ENCODE data around the gene HEATR5A. TPM values are rescaled to one million over a fixed set of nuclear protein-coding genes. Genes with fewer than 3 reads are reported as not detected.

The HEATR5A gene
- polyA plus RNA-seq, 1 donor (not counting 4 experiments of a cell fraction or from before 2014, with no cell fraction given), result 16.7 TPM

DNA sequence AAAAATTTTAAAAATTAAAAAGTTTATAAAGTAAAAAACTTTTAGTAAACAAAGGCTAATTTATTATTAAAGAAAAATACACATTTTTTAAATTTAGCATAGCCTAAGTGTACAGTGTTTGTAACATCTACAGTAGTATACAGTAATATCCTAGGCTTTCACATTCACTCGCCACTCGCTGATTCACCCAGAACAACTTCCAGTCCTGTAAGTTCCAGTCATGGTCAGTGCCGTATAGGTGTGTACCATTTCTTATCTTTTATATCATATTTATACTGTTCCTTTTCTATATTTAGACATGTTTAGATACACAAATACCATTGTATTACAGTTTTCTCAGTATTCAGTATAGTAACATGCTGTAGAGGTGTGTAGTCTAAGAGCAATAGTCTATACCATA lies 28.9 kb downstream of the HEATR5A start:
- no peak overlapping the region for H3K4me2 ChIP-seq (ENCODE audit: control insufficient read depth, extremely low read depth, insufficient read depth, low read depth, low read length)
- H3K9ac ChIP-seq (ENCODE audit: control insufficient read depth, extremely low read depth, insufficient read depth, low read length), result no peak overlapping the region
- H3K27ac ChIP-seq (ENCODE audit: control insufficient read depth, insufficient read depth, low read length), result no peak overlapping the region
- TF ChIP-seq EZH2 (IDR thresholded peaks at IDR 0.05; ENCODE audit: low read length), result no peak
- TF ChIP-seq, protein P1, sequence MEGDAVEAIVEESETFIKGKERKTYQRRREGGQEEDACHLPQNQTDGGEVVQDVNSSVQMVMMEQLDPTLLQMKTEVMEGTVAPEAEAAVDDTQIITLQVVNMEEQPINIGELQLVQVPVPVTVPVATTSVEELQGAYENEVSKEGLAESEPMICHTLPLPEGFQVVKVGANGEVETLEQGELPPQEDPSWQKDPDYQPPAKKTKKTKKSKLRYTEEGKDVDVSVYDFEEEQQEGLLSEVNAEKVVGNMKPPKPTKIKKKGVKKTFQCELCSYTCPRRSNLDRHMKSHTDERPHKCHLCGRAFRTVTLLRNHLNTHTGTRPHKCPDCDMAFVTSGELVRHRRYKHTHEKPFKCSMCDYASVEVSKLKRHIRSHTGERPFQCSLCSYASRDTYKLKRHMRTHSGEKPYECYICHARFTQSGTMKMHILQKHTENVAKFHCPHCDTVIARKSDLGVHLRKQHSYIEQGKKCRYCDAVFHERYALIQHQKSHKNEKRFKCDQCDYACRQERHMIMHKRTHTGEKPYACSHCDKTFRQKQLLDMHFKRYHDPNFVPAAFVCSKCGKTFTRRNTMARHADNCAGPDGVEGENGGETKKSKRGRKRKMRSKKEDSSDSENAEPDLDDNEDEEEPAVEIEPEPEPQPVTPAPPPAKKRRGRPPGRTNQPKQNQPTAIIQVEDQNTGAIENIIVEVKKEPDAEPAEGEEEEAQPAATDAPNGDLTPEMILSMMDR (optimal IDR thresholded peaks at IDR 0.05 in 1 of 3, IDR thresholded peaks at IDR 0.05 in 1 of 3, conservative IDR thresholded peaks at IDR 0.05 in 1 of 3; ENCODE audit: extremely low read depth in 1 of 3, insufficient read depth in 2 of 3, low read length in 3 of 3), result no peak
- no peak for DNase-seq (ENCODE audit: low read depth, low spot score)
- H2AFZ ChIP-seq (ENCODE audit: control insufficient read depth, low read length), result no peak overlapping the region
- FAIRE-seq, result no peak
- no peaks in the 10 kb centered on the region for H3K79me2 ChIP-seq (ENCODE audit: control insufficient read depth, insufficient read depth, low read length)
- H3K27me3 ChIP-seq (ENCODE audit: control insufficient read depth, extremely low read depth, insufficient read depth, low read length), result no peaks in the 10 kb centered on the region
- H3K4me3 ChIP-seq (ENCODE audit: control insufficient read depth in 2 of 3, extremely low read depth in 1 of 3, insufficient read depth in 2 of 3, low read depth in 1 of 3, low read length in 3 of 3), result no peak overlapping the region
- peaks cover 6% of the 10 kb centered on the region for H3K4me1 ChIP-seq (ENCODE audit: control insufficient read depth, extremely low read depth, insufficient read depth, low read length)
- H3K36me3 ChIP-seq (ENCODE audit: control insufficient read depth in 2 of 2, extremely low read depth in 1 of 2, insufficient read depth in 2 of 2, low read length in 2 of 2), result peaks cover 0 to 3% of the 10 kb centered on the region in 2 experiments
- no peaks in the 10 kb centered on the region for H3K9me3 ChIP-seq (ENCODE audit: control insufficient read depth, low read depth, low read length)
- no peaks in the 10 kb centered on the region for H3K9me1 ChIP-seq (ENCODE audit: control insufficient read depth, extremely low read depth, insufficient read depth, low read length)
- dilution Hi-C loops (cut with MboI; ENCODE audit: extremely low pct_ligation_motif_present, low sequenced_read_pairs), result no loop called here
- no peaks in the 10 kb centered on the region for H4K20me1 ChIP-seq (ENCODE audit: control insufficient read depth, extremely low read depth, insufficient read depth, low read length)

DNA sequence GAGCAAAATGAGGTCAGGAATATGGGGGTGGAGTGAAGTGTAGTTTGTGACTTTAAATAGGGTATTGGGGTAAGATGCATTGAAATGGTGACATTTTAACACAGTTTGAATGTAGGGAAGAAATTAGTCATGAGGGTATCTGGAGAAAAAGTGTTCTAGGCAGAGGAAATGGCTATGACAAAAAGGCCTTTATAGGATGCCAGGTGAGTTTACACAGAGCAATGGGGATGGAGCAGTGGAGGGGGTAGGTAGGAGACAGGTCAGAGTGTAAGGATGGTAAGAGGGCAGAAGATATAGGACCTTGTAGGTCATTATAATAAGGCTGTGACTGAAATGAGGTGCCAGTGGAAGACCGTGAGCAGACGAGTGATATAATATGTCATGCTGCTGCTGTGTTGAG lies 30.4 kb downstream of the HEATR5A start:
- Histone ChIP-seq H4K20me1 (ENCODE audit: control insufficient read depth, extremely low read depth, insufficient read depth, low read length) (no peaks in the 10 kb centered on the region), H3K9ac (ENCODE audit: control insufficient read depth, extremely low read depth, insufficient read depth, low read length) (no peak overlapping the region), H3K4me2 (ENCODE audit: control insufficient read depth, extremely low read depth, insufficient read depth, low read depth, low read length) (no peak overlapping the region), H3K4me1 (ENCODE audit: control insufficient read depth, extremely low read depth, insufficient read depth, low read length) (no peaks in the 10 kb centered on the region), H3K27me3 (ENCODE audit: control insufficient read depth, extremely low read depth, insufficient read depth, low read length) (no peaks in the 10 kb centered on the region), H3K4me3 (ENCODE audit: control insufficient read depth in 2 of 3, extremely low read depth in 1 of 3, insufficient read depth in 2 of 3, low read depth in 1 of 3, low read length in 3 of 3) (no peak overlapping the region), H3K9me3 (ENCODE audit: control insufficient read depth, low read depth, low read length) (no peaks in the 10 kb centered on the region), H3K79me2 (ENCODE audit: control insufficient read depth, insufficient read depth, low read length) (no peaks in the 10 kb centered on the region), H3K27ac (ENCODE audit: control insufficient read depth, insufficient read depth, low read length) (no peak overlapping the region), H3K9me1 (ENCODE audit: control insufficient read depth, extremely low read depth, insufficient read depth, low read length) (no peaks in the 10 kb centered on the region), H3K36me3 (ENCODE audit: control insufficient read depth in 2 of 2, extremely low read depth in 1 of 2, insufficient read depth in 2 of 2, low read length in 2 of 2) (no peaks in the 10 kb centered on the region), H2AFZ (ENCODE audit: control insufficient read depth, low read length) (no peak overlapping the region)
- dilution Hi-C loops (cut with MboI; ENCODE audit: extremely low pct_ligation_motif_present, low sequenced_read_pairs), result no loop called here
- DNase-seq (ENCODE audit: low read depth, low spot score) (no peak), FAIRE-seq (no peak)
- TF ChIP-seq, protein P1 (optimal IDR thresholded peaks at IDR 0.05 in 1 of 3, IDR thresholded peaks at IDR 0.05 in 1 of 3, conservative IDR thresholded peaks at IDR 0.05 in 1 of 3; ENCODE audit: extremely low read depth in 1 of 3, insufficient read depth in 2 of 3, low read length in 3 of 3), result no peak
- TF ChIP-seq EZH2 (IDR thresholded peaks at IDR 0.05; ENCODE audit: low read length), result no peak

Measured in keratinocyte (primary cell).